WI38 (cell line): ENCODE results near the gene TMEM72.

Experiments used
- H3K4me3 ChIP-seq: 2 replicates; pipeline ENCODE4 v1.5.1; 2011; ENCODE audit warnings: low read depth, mild to moderate bottlenecking, control low read depth, low read length
- CTCF ChIP-seq: IDR thresholded peaks from 2 replicates; pipeline ENCODE4 v1.5.1; 2012; ENCODE audit warnings: low read depth, mild to moderate bottlenecking, control low read depth, low read length

TMEM72 gene

GRCh38 chr10:44978213-44978569, 67.1 kb downstream of the TMEM72 start:
- peak overlapping the region; percentile 68 for H3K4me3 ChIP-seq
- no peak for TF ChIP-seq CTCF

DNA sequence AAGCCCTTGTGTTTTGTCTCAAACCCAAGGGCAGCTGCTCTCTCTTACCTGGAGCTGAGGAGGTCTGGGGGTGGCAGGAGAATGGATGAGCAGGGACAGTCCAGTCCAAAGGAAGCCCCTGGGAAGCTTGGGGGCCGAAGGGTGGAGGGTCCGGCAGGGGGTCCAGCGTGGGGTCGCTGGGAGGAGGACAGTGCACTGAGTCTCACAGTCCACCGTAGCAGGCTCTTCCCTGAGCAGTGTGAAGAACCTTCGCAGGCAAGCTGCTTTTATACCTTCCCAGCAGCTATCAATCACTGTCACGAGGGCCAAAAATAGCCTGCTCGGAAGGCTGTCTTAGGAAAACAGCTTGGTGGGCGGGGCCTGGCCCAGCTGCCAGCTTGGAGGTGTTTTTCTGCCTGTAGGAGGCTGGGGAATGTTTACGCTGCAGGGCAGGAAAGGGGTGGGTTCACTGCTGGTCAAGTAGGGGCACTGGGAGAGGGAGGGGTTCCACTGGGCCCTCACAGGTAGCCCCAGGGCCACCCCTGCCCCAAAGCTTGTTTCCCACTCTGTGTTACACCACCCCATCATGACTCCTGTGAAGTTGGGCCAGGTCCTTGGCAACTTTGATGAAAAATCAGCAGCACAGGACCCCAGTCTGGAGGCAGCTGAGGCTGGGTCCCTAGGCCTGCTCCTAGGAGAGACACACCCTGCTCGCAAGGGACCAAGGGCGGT, 67.6 kb downstream of the TMEM72 start, which contains the start of gene DEPP1:
Gene DEPP1 (minus strand): TSS at position 240 of the 711 bp plus-strand sequence. CDS start 779 bp downstream, outside the sequence.
- TF ChIP-seq CTCF, result no peak
- H3K4me3 ChIP-seq, result peak within 1 kb of the TSS; percentile 68

- no peak overlapping the region for H3K4me3 ChIP-seq
These were observed 68.4 kb downstream of the TMEM72 start for GRCh38 chr10:44979281-44980191.

DNA sequence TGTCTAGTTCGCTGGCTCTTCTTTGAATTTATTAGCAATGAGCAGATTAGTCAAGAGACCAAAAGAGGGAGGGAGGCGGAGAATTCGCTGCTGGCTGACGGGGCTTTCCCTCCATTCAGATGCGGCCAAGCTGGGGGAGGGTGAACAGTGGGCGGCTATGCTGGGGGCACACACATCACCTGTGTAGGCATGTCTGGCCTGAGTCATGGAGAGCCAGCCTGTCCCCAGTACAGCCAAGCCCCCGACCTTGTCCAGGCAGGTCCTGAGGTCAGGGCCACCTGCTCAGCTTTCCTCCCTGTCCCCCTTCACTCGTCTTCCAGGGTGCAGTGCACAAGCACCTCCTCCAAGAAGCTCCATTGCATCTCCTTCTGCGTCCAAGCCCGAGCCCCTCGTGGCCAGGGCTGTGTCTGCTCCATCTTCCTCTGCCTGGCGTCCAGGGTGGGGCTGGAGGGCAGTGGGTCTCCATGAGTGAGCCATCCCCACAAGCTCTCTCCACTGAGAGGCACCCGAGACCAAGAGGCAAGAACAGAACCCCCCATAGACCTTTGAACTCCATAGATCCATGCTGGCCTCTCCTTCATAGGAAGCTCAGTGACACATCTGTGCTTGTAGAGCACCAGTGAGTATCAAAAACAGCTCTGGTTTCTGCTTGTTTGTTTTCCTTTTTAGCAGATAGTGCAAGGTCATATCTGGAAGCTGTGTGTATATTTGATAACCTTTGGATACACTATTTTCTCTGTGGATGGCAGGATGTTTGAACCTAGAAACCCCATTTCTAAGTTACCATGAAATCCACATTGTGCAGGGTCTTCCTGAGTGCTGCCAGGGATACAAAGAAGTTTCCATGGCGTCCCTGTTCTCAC, 69.4 kb downstream of the TMEM72 start:
- no peak for TF ChIP-seq CTCF
- no peak overlapping the region for H3K4me3 ChIP-seq

More at GRCh38 chr10:44979281-44980191, 68.4 kb downstream of the TMEM72 start:
- TF ChIP-seq CTCF, result no peak

GRCh38 chr10:44981172-44982113, 70.3 kb downstream of the TMEM72 start:
- TF ChIP-seq CTCF, result no peak
- H3K4me3 ChIP-seq, result no peak overlapping the region

GRCh38 chr10:44982114-44982460, 71.0 kb downstream of the TMEM72 start:
- H3K4me3 ChIP-seq, result no peak overlapping the region
- no peak for TF ChIP-seq CTCF
